HG03342 (cell line): Measurements from ENCODE around the gene HBP1.
"Not testable (repeated sequence)": the region's sequence is repeated elsewhere in the genome, so short reads cannot be mapped to it uniquely, and the experiment has no call there.

ENCODE experiments used
- ATAC-seq: cut with Tn5 transposase; IDR thresholded peaks from one replicate; pipeline ENCODE4 v1.9.1; 2021; ENCODE audit warnings: mild to moderate bottlenecking, moderate library complexity; ENCODE audit not compliant: unreplicated experiment

Gene HBP1

GRCh38 chr7:107154826-107155225 lies 14.0 kb upstream of the HBP1 start:
- ATAC-seq: no peak

GRCh38 chr7:107155726-107156125 lies 13.1 kb upstream of the HBP1 start:
- not testable (repeated sequence) for ATAC-seq

- no peak for ATAC-seq
Observed at GRCh38 chr7:107157091-107157490, 11.7 kb upstream of the HBP1 start.

- no peak for ATAC-seq
Observed at GRCh38 chr7:107158028-107158427, 10.8 kb upstream of the HBP1 start.

GRCh38 chr7:107160389-107160788 lies 8.4 kb upstream of the HBP1 start:
- ATAC-seq: no peak

GRCh38 chr7:107161415-107161814 lies 7.4 kb upstream of the HBP1 start:
- no peak for ATAC-seq

- no peak for ATAC-seq
Observed at GRCh38 chr7:107162475-107162874, 6.3 kb upstream of the HBP1 start.

GRCh38 chr7:107164092-107164491 lies 4.7 kb upstream of the HBP1 start:
- ATAC-seq: no peak

- no peak for ATAC-seq
Observed at GRCh38 chr7:107165341-107165740, 3.5 kb upstream of the HBP1 start.

- ATAC-seq: no peak
Observed at GRCh38 chr7:107166736-107167426, 1.9 kb upstream of the HBP1 start.

GRCh38 chr7:107167483-107168232 lies 1.1 kb upstream of the HBP1 start:
- ATAC-seq: no peak

- ATAC-seq: peak; percentile 24
Observed at GRCh38 chr7:107169120-107170050, 582 bp downstream of the HBP1 start.

- no peak for ATAC-seq
Observed at GRCh38 chr7:107170051-107170915, 1.5 kb downstream of the HBP1 start.

- no peak for ATAC-seq
Observed at GRCh38 chr7:107171496-107171895, 2.7 kb downstream of the HBP1 start.

- ATAC-seq: no peak
Observed at GRCh38 chr7:107172276-107173032, 3.7 kb downstream of the HBP1 start.

GRCh38 chr7:107173191-107173590 lies 4.4 kb downstream of the HBP1 start:
- ATAC-seq: no peak

- peak; percentile 46 for ATAC-seq
Observed at GRCh38 chr7:107173691-107174406, 5.0 kb downstream of the HBP1 start.

GRCh38 chr7:107179326-107180164 lies 10.7 kb downstream of the HBP1 start:
- ATAC-seq: no peak
